Ishikawa (cell line): ENCODE data around the gene IGF2BP1.

ENCODE experiments used
- CEBPB ChIP-seq: IDR thresholded peaks from 2 replicates; pipeline ENCODE4 v1.6.1; 2012
- CREB1 ChIP-seq: IDR thresholded peaks from 2 replicates; pipeline ENCODE4 v1.6.1; 2012; ENCODE audit warnings: low read depth
- EGR1 ChIP-seq: IDR thresholded peaks from 2 replicates; pipeline ENCODE4 v1.6.1; 2012
- EP300 ChIP-seq: IDR thresholded peaks from 2 replicates; pipeline ENCODE4 v1.6.1; 2012; ENCODE audit warnings: borderline replicate concordance
- FOXM1 ChIP-seq: IDR thresholded peaks from 2 replicates; pipeline ENCODE4 v1.6.1; 2012; ENCODE audit warnings: low read depth, borderline replicate concordance
- MAX ChIP-seq: IDR thresholded peaks from 2 replicates; pipeline ENCODE4 v1.6.1; 2012
- NFIC ChIP-seq: IDR thresholded peaks from 2 replicates; pipeline ENCODE4 v1.6.1; 2012
- RAD21 ChIP-seq: IDR thresholded peaks from 2 replicates; pipeline ENCODE4 v1.6.1; 2012; ENCODE audit warnings: low read depth
- TAF1 ChIP-seq: IDR thresholded peaks from 2 replicates; pipeline ENCODE4 v1.6.1; 2012; ENCODE audit warnings: low read depth, mild to moderate bottlenecking
- TCF12 ChIP-seq: IDR thresholded peaks from 2 replicates; pipeline ENCODE4 v1.6.1; 2012; ENCODE audit warnings: low read depth
- TEAD4 ChIP-seq: IDR thresholded peaks from 2 replicates; pipeline ENCODE4 v1.6.1; 2012
- USF1 ChIP-seq: IDR thresholded peaks from 2 replicates; pipeline ENCODE4 v1.6.1; 2012
- YY1 ChIP-seq: IDR thresholded peaks from 2 replicates; pipeline ENCODE4 v1.6.1; 2012; ENCODE audit warnings: low read depth
- ZBTB7A ChIP-seq: IDR thresholded peaks from 2 replicates; pipeline ENCODE4 v1.6.1; 2012; ENCODE audit warnings: low read depth
- TF ChIP-seq, protein P1 (sequence below): IDR thresholded peaks from 2 replicates; pipeline ENCODE4 v1.6.1; 2012; ENCODE audit warnings: low read depth, mild to moderate bottlenecking

The IGF2BP1 gene

GRCh38 chr17:49050611-49051010 is 53.4 kb downstream of the IGF2BP1 start:
- TF ChIP-seq USF1, result no peak
- no peak for TF ChIP-seq RAD21
- no peak for TF ChIP-seq TCF12
- TF ChIP-seq MAX, result no peak
- TF ChIP-seq EGR1, result no peak
- TF ChIP-seq, protein P1, sequence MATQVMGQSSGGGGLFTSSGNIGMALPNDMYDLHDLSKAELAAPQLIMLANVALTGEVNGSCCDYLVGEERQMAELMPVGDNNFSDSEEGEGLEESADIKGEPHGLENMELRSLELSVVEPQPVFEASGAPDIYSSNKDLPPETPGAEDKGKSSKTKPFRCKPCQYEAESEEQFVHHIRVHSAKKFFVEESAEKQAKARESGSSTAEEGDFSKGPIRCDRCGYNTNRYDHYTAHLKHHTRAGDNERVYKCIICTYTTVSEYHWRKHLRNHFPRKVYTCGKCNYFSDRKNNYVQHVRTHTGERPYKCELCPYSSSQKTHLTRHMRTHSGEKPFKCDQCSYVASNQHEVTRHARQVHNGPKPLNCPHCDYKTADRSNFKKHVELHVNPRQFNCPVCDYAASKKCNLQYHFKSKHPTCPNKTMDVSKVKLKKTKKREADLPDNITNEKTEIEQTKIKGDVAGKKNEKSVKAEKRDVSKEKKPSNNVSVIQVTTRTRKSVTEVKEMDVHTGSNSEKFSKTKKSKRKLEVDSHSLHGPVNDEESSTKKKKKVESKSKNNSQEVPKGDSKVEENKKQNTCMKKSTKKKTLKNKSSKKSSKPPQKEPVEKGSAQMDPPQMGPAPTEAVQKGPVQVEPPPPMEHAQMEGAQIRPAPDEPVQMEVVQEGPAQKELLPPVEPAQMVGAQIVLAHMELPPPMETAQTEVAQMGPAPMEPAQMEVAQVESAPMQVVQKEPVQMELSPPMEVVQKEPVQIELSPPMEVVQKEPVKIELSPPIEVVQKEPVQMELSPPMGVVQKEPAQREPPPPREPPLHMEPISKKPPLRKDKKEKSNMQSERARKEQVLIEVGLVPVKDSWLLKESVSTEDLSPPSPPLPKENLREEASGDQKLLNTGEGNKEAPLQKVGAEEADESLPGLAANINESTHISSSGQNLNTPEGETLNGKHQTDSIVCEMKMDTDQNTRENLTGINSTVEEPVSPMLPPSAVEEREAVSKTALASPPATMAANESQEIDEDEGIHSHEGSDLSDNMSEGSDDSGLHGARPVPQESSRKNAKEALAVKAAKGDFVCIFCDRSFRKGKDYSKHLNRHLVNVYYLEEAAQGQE, result no peak
- no peak for TF ChIP-seq NFIC
- no peak for TF ChIP-seq EP300
- no peak for TF ChIP-seq TAF1
- no peak for TF ChIP-seq CEBPB
- no peak for TF ChIP-seq CREB1
- TF ChIP-seq TEAD4, result no peak
- no peak for TF ChIP-seq ZBTB7A
- no peak for TF ChIP-seq FOXM1

GRCh38 chr17:49051269-49051668 is 54.1 kb downstream of the IGF2BP1 start:
- TF ChIP-seq CREB1 (no peak), TEAD4 (no peak), CEBPB (no peak), ZBTB7A (no peak), MAX (no peak), YY1 (no peak), EP300 (no peak), TAF1 (no peak), USF1 (no peak), RAD21 (no peak), TCF12 (no peak), NFIC (no peak)
- TF ChIP-seq, protein P1, result no peak

- TF ChIP-seq TEAD4 (no peak), MAX (no peak), EP300 (no peak), USF1 (no peak), ZBTB7A (no peak), FOXM1 (no peak)
- TF ChIP-seq, protein P1, result no peak
These were observed 56.1 kb downstream of the IGF2BP1 start for GRCh38 chr17:49053171-49053829.
